UCSD-AML1 (cell line): Measurements from ENCODE around the gene IL1RAPL1.

Source experiments
- DNase-seq: peaks from one replicate; lab custom pipeline; 2025; ENCODE audit not compliant: unreplicated experiment; lab: John Stamatoyannopoulos, UW

Gene IL1RAPL1

DNA sequence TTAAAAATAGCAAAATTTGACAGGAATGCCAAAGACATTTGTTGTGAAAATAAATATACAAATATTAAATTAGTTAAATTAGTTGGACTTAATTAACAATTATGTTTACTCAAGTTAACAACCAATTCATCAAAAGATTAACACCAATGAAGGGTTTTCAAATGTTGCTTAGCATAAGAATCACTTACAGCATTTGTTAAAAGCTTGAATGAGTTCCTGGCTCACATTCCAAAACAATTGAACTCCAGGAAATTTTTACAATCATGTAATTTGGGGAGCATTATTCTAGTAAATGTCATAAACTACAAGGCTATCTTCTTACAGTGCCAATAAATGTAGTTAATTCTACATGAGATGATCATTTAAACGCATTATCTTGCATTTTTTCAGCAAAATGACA is 1378.4 kb downstream of the IL1RAPL1 start:
- no peak for DNase-seq

DNA sequence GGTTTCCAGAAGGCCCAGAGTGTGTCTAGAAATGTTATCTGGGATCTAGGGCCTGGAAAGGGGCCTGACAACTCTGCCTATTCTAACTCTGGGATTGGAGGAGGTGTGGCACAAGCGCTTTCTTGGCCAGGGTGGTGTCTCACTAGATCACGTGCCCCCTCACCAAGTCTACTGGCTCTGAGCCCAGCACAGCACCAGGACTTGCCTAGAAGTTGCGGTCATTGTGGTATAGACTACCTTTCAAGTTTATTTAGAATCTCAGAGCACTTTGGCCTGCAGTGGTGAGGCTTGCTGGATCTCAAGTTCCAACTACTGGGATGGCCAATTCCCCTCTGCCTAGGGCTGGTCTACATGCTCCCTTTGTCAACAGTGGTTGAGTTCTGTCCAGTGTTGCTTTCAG is 1404.8 kb downstream of the IL1RAPL1 start:
- no peak for DNase-seq

DNA sequence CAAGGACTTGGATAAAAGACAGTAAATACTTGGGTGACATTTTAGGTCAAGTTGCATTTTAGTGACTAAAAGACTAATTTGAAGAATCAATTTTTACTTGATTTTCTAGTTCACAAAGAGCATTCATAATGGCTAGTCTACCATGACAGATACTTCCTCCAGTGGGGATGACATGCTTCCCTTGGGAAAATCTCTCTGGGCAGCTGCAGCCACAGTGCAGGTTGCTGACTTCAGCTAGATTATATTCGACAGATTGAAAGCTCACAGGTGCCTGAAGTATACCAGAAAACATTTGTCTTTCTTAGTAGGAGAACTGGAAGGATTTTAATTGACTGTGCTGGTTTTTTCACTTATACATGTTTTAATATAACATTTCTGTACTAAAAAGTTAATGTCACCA is 1418.6 kb downstream of the IL1RAPL1 start:
- DNase-seq: no peak
